Right cardiac atrium (tissue), 5 donors: ENCODE measurements around the gene SMTN. TPM values are rescaled to one million over a fixed set of nuclear protein-coding genes. Genes with fewer than 3 reads are reported as not detected.

Experiments
- ATAC-seq, 2 donors: fragments of 200-7000 bp; cut with Tn5 transposase; one replicate each; pipeline versions ENCODE4 v1.8.0 to v1.9.1; 2020; ENCODE audit warnings: moderate library complexity in 2 of 2, mild to moderate bottlenecking in 1 of 2
- DNase-seq, 3 donors: peaks; one replicate each; pipeline ENCODE4 v3.0.0-alpha.2; 2020
- H3K27ac ChIP-seq: one replicate; pipeline ENCODE4 v1.5.1; 2013; ENCODE audit warnings: mild to moderate bottlenecking, low read length, control low read depth, moderate library complexity
- H3K27me3 ChIP-seq: one replicate; pipeline ENCODE4 v1.6.1; 2013; ENCODE audit not compliant: control insufficient read depth, insufficient read depth
- H3K4me1 ChIP-seq: one replicate; pipeline ENCODE4 v1.6.1; 2013; ENCODE audit warnings: low read length; ENCODE audit not compliant: control insufficient read depth, insufficient read depth
- H3K4me3 ChIP-seq: one replicate; pipeline ENCODE4 v1.5.1; 2013; ENCODE audit warnings: low read length, control low read depth
- H3K9me3 ChIP-seq: one replicate; pipeline ENCODE4 v1.6.1; 2013; ENCODE audit warnings: low read length; ENCODE audit not compliant: control insufficient read depth
- WGBS: extraction: QIAGEN DNeasy Blood & Tissue Kit; methylation state at CpG from one replicate; pipeline ENCODE4 v1.1.7; 2013; 5-methylcytosine and 5-hydroxymethylcytosine counted together
- intact Hi-C, 4 donors: fragments of 100-400 bp; cut with DNase I; formaldehyde crosslinking; loops; one replicate each; pipeline versions ENCODE4 v1.11.0 to v1.14.0; 2022 to 2023
- polyA plus RNA-seq: library from polyadenylated mRNA; stranded (reverse); fragments of 200-250 nt; gene quantifications from one replicate; pipeline ENCODE4 v1.2.3, GENCODE V29; 2013
- total RNA-seq, 4 donors: library from RNA; stranded (reverse); fragmentation: NEBNext Ultra II Directional; extraction: Animal tissue kit (Norgen Biotek cat#: 25700); gene quantifications; one replicate each; pipeline ENCODE4 v1.2.1, GENCODE V29; 2021
- donor health status: healthy with polysubstance abuse.
- donor health status: DM: no; HTN: yes; CAD: no.
- donor health status: DM: no; HTN: no; CAD: no.
- donor health status: DM: no; HTN: yes; CAD: no; lungs with severe emphysema.
- donor health status: DM: yes; HTN: yes; CAD: no.

The SMTN gene
- total and polyA plus RNA-seq, 5 donors = 156 to 233 (median 211) TPM

DNA sequence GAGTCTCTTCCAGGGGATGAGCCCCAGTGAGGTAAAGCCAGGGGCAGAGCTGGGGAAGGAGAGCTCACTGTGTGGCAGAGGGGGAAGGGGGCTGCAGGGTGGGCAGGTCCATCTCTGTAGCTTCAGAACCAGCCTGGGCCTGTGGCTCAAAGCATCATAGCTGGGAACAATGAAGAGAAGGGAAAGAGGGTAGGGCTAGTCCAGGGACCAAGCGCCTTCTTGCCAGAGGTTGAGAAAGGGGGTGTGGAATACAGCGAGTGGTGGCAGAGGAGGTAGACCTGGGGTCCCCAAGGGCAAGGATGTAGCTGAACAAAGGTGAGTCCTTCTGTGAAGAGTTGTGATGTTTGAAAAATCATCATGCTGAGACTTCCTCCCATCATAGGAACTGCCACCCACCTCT, 60.4 kb downstream of the SMTN start:
- no peak for ATAC-seq
- 97% methylated on average over 2 of the region's 2 CpGs for WGBS
- DNase-seq = no peak
- Histone ChIP-seq H3K4me1 (no peaks in the 10 kb centered on the region), H3K9me3 (no peaks in the 10 kb centered on the region), H3K4me3 (no peak overlapping the region), H3K27ac (no peak overlapping the region), H3K27me3 (no peaks in the 10 kb centered on the region)
- intact Hi-C loops = loop anchor here in 2 of 4 donors (10.0 kb wide), 1 partner anchor 197 kb away; no protein-coding TSS in a partner anchor

DNA sequence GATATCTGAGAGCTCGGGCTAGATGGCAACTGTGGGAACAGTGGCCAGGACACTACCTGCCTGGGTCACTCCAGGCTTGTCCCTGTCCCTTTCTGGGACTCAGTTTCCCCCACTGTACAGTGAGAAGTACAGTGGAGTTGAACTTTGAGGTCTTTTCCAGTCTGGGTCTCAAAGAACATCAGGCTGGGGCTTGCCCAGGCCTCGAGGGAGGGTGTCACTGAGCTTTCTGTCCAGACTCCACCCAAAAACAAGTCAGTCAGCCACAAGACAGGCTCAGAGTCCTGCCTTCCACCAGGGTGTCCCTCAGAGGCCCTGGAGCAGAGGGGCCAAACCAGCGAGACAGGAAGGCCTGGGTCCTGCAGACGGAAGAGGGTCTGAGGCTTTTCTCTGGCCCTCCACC, 61.2 kb downstream of the SMTN start:
- no peaks in the 10 kb centered on the region for H3K9me3 ChIP-seq
- H3K4me3 ChIP-seq = no peak overlapping the region
- no peaks in the 10 kb centered on the region for H3K4me1 ChIP-seq
- intact Hi-C loops = loop anchor here in 2 of 4 donors (10.0 kb wide), 1 partner anchor 197 kb away; no protein-coding TSS in a partner anchor
- 84% methylated on average over 4 of the region's 4 CpGs for WGBS
- H3K27ac ChIP-seq = no peak overlapping the region
- no peaks in the 10 kb centered on the region for H3K27me3 ChIP-seq
- no peak for ATAC-seq
- DNase-seq = no peak

DNA sequence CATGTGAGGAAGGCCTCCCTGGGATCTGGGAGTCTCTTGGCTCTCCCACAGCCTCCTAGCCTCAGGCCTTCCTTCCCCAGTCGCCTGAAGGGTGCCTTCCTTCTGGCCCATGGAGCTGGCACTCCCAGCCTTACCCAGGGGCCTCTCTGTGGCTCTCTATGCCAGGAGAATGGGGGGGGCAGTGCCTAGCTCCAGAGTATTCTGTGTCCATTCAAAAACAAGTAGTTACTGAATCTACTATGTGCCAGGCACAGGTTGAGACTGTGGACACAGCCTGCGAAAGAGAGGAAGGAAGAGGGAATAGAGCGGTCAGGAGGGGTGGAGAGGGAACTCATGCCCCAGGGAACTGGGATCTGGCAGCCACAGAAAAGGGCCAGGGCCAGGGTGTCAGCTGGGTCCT, 61.9 kb downstream of the SMTN start:
- no peak overlapping the region for H3K4me3 ChIP-seq
- no peaks in the 10 kb centered on the region for H3K27me3 ChIP-seq
- ATAC-seq (peak; percentile 4 to 17), DNase-seq (no peak)
- H3K4me1 ChIP-seq = no peaks in the 10 kb centered on the region
- intact Hi-C loops = loop anchor here in 2 of 4 donors (10.0 kb wide), 1 partner anchor 198 kb away; no protein-coding TSS in a partner anchor
- peak overlapping the region; percentile 30 for H3K27ac ChIP-seq
- 54% methylated on average over 3 of the region's 3 CpGs for WGBS
- H3K9me3 ChIP-seq = no peaks in the 10 kb centered on the region

- H3K4me3 ChIP-seq = no peak overlapping the region
- no peaks in the 10 kb centered on the region for H3K27me3 ChIP-seq
- intact Hi-C loops = loop anchor here in 2 of 4 donors (10.0 kb wide), 1 partner anchor 199 kb away; no protein-coding TSS in a partner anchor
- no peaks in the 10 kb centered on the region for H3K9me3 ChIP-seq
- H3K27ac ChIP-seq = peak overlapping the region; percentile 30
- H3K4me1 ChIP-seq = no peaks in the 10 kb centered on the region
- WGBS = 48% methylated on average over 3 of the region's 3 CpGs
- ATAC-seq (peak; percentile 6 to 36), DNase-seq (peak in 1 of 3 donors; percentile 72)
Observed at GRCh38 chr22:31143537-31143936, 62.4 kb downstream of the SMTN start.

DNA sequence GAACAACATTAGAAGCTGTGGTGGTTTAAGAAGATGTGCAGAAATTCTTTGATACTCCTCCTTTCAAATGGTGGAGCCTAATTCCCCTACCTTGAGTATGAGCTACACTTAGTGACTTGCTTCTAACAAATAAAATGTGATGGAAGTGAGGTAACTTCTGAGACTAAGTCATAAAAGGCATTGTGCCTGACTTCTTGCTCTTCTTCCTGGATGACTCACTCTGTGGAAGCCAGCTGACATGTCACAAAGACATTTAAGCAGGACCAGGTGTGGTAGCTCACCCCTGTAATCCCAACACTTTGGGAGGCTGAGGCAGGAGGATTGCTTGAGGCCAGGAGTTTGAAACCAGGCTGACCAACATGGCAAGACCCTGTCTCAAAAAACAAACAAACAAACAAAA, 63.1 kb downstream of the SMTN start:
- no peak for DNase-seq
- no peaks in the 10 kb centered on the region for H3K9me3 ChIP-seq
- no peaks in the 10 kb centered on the region for H3K4me1 ChIP-seq
- no peaks in the 10 kb centered on the region for H3K27me3 ChIP-seq
- no peak overlapping the region for H3K27ac ChIP-seq
- no peak for ATAC-seq
- intact Hi-C loops = loop anchor here in 2 of 4 donors (10.0 kb wide), 1 partner anchor 199 kb away; no protein-coding TSS in a partner anchor
- no peak overlapping the region for H3K4me3 ChIP-seq

DNA sequence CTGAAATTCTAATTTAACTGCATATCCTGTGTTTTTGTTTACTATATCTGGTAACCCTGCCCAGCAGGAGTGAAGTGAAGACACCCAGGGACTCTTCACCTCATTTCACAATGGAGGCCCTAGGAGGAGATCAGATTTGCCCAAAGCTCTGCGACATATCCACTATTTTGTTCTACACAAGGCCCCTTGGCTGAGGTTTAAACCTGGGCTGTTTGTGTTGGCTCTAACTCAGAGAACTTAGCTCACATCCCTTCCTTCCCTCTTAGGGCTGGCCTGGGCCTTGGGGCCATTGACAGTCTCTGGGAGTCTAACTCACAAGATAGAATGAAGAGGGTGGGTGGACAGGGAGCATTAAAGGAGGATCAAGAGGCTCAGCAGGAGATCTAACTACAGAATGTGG, 67.4 kb downstream of the SMTN start:
- intact Hi-C loops = loop anchor here in 3 of 4 donors (2.0 to 10.0 kb wide), 6 partner anchors 36 to 204 kb away; partner anchors contain the start of gene SELENOM (in 1 of the 3)
- ATAC-seq (peak; percentile 85 to 94), DNase-seq (peak in 2 of 3 donors; percentile 30 to 64)
- H3K27me3 ChIP-seq = no peaks in the 10 kb centered on the region
- H3K9me3 ChIP-seq = no peaks in the 10 kb centered on the region
- whole genome bisulfite sequencing = 35% methylated on average over 1 of the region's 1 CpG
- H3K27ac ChIP-seq = peak overlapping the region; percentile 65
- H3K4me1 ChIP-seq = no peaks in the 10 kb centered on the region
- H3K4me3 ChIP-seq = no peak overlapping the region

DNA sequence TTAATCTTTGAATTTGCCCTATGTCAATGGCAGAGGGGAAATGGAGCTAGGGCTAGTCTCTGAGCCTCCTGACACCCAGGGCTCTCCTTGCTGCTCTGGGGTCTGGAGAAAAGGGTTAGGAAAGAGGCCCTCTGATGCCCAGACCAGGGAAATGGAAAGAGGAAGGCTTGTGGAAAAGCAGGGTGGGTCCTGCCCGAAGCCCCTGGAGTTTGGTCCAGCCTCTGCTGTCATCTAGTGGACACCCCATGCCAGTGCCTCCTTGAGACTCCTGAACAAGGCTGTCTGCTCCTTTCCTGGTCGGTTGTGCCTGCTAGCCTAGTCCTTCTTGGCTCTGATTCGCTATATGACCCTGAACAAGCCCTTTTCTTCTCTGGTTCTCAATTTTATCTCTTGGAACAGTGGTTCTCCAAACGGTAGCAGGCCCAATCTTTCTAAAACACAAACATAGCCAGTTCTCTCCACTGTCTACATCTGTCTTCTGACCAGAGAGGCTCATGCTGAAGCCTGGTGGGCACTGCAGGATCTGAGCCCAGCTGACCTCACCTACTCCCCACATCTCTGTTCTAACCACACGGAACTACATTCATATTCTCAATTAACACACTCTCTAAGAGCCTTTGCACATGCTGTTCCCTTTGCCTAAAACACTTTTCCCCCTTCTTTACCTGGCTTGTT, 68.0 kb downstream of the SMTN start:
- Histone ChIP-seq H3K9me3 (no peaks in the 10 kb centered on the region), H3K4me3 (no peak overlapping the region), H3K27ac (peak overlapping the region; percentile 65), H3K4me1 (no peaks in the 10 kb centered on the region), H3K27me3 (no peaks in the 10 kb centered on the region)
- WGBS = 10% methylated on average over 5 of the region's 5 CpGs
- ATAC-seq (peak; percentile 95 to 96), DNase-seq (peak; percentile 79 to 89 (median 88))
- intact Hi-C loops = loop anchor here in 3 of 4 donors (2.0 to 10.0 kb wide), 6 partner anchors 37 to 204 kb away; partner anchors contain the start of gene SELENOM (in 1 of the 3)

- no peak for DNase-seq
- H3K27me3 ChIP-seq = no peaks in the 10 kb centered on the region
- ATAC-seq = no peak
- no peak overlapping the region for H3K27ac ChIP-seq
- no peaks in the 10 kb centered on the region for H3K9me3 ChIP-seq
- no peaks in the 10 kb centered on the region for H3K4me1 ChIP-seq
- no peak overlapping the region for H3K4me3 ChIP-seq
- intact Hi-C loops = loop anchor here in 1 of 4 donors (10.0 kb wide), 1 partner anchor 206 kb away; no protein-coding TSS in a partner anchor
- WGBS = 91% methylated on average over 3 of the region's 3 CpGs
Observed at GRCh38 chr22:31150615-31151014, 69.5 kb downstream of the SMTN start.

GRCh38 chr22:31151872-31152271, 70.8 kb downstream of the SMTN start:
- no peak for DNase-seq
- Histone ChIP-seq H3K27me3 (no peaks in the 10 kb centered on the region), H3K9me3 (no peaks in the 10 kb centered on the region), H3K4me1 (no peaks in the 10 kb centered on the region), H3K27ac (no peak overlapping the region), H3K4me3 (no peak overlapping the region)
- intact Hi-C loops = loop anchor here in 1 of 4 donors (10.0 kb wide), 1 partner anchor 207 kb away; no protein-coding TSS in a partner anchor
- no peak for ATAC-seq
- WGBS = 90% methylated on average over 2 of the region's 2 CpGs

DNA sequence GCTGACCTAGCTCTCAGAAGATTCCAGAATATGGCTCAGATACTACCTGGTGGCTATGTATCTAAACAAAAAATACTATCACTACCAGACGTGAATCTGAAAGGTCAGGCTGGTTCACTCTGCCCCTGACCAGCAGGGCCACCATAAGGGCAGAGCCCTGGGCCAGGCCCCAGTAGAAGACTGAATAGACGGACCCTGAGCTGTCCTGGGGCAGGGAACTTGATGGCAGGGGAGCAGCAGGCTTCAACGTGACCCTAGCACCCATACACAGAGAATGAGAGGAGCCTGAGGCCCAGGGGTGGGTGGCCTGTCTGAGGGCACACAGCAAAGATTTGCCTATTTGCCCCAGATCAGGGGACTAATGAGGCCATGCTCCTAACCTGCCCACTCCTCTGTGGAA, 72.2 kb downstream of the SMTN start:
- H3K4me3 ChIP-seq = no peak overlapping the region
- WGBS = 68% methylated on average over 3 of the region's 3 CpGs
- no peaks in the 10 kb centered on the region for H3K9me3 ChIP-seq
- H3K27ac ChIP-seq = no peak overlapping the region
- no peaks in the 10 kb centered on the region for H3K4me1 ChIP-seq
- no peak for DNase-seq
- intact Hi-C loops = loop anchor here in 1 of 4 donors (10.0 kb wide), 1 partner anchor 209 kb away; no protein-coding TSS in a partner anchor
- no peaks in the 10 kb centered on the region for H3K27me3 ChIP-seq
- ATAC-seq = no peak
